T47D (cell line): Measurements from ENCODE around the gene TNS3.

ENCODE experiments used
- DNase-seq, 2 experiments: peaks; one replicate each; pipeline versions ENCODE4 v3.0.0 to v3.0.0-alpha.2; 2011 to 2012; ENCODE audit warnings: low read depth in 1 of 2, low spot score in 1 of 2
- JUND ChIP-seq: IDR thresholded peaks from 2 replicates; pipeline ENCODE4 v1.6.1; 2012; ENCODE audit warnings: low read depth
- in situ Hi-C: cut with HindIII; loops from 2 replicates; pipeline ENCODE4 v1.10.0; 2016; ENCODE audit warnings: low sequenced_read_pairs, low pct_unique_long_range_greater_than_20kb

Gene TNS3

DNA sequence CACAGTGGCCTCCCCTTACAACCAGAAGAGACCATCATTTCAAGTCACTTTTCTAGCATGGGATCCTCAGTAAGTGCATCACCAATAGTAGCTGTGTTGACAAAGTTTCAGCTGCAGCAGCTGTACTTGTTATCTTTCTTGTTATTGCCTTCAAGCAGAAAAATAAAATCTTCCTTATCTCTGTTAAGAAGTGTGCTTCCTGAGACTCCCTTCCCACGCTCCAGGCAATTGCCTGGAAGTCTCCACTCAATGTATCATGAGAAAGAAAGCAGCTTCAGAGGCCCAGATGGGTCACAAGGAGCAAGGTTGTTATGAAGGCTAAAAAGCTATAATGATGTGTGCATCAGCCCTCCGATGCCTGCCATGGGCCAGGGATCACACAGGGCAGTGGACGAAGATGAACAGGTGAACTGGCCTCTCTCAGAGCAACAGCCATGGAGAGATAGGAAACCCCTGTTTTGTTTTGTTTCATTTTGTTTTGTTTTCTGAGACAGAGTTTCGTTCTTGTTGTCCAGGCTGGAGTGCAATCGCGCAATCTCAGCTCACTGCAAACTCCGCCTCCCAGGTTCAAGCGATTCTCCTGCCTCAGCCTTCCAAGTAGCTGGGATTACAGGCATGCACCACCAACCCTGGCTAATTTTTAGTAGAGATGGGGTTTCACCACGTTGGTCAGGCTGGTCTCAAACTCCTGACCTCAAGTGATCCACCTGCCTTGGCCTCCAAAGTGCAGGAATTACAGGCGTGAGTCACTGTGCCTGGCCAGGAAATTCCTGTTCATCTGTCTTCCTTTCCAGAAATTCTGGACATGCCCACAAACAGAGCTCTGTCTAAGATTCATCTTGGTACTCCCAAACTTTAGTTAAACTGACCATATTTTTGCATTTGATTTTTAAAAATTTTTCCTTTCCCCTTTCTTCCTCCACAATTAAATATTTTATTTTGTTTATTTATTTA, 340.5 kb downstream of the TNS3 start:
- in situ Hi-C loops = no loop called here
- no peak for DNase-seq

DNA sequence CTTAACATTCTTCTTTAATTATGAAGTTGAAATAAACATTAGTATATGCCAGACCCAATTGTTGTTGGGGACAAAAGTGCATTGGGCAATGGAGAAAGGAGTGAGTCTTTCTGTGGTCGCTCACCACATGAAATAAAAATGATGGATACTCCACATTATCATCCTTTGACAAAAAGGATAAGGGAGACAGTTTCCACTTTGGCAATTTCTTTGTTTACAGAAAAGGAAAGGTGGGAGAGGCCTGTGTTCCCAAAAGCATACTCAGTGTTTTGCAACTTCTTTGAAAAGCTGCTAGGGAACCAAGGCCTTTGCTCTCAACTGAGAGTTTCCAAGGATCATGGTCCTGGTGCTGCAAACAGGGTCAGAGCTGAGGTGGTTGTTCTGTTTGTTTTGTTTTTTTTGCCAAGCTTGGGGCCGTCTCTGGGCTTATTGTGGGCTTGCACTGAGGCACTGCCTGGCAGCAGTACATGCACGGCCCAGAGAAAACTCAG, 341.9 kb downstream of the TNS3 start:
- no peak for DNase-seq
- in situ Hi-C loops = no loop called here
- TF ChIP-seq JUND = no peak

More for the DNA sequence above, 340.5 kb downstream of the TNS3 start:
- TF ChIP-seq JUND = no peak

DNA sequence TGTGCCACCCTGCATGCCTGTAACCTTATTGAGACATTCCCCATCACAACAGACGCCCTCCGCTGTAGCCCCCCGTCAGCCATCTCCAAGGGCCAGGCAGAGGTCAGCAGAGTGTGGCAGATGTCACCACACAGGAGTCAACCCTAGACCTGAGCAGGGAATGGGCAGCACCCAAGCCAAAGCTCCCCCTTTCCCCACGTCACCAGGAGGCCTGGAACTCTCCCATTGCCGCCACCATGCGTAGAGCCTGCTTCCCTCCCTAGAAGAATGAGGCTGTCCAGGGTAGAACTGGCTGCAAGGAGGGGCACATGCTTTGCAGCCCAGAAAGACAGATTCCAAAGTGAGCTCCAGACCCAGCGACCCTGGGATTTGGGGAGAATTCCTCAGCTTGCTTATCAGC, 342.9 kb downstream of the TNS3 start:
- in situ Hi-C loops = no loop called here
- no peak for TF ChIP-seq JUND
- DNase-seq = no peak

DNA sequence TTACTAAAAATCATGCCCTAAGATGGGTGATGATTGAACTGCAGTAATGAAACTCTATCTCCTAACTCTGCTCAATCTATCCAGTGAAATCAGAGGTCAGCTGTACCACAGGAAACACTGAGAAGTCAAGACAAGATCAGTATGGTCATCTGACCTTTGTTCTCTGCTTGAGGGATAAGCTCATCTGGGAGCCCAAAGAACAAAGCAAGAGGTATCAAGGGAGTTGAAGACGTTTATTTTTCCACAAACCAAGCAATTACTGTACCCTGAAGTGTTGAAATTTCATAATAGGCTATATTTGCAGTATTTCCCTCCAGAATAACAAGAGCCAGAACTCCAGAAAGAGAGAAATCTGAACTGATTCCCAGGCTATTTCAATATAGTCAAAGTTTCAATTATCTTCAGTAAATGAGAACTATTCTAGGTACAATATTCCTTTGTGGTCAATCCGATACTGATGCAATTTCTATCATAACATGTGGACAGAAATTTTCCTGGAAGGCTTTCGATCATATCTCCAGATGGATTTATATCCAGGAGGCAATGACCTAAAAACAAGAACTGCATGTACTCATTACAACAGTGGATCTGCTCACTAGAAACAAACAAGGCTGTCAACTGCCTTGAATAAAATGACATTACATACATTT, 345.3 kb downstream of the TNS3 start:
- in situ Hi-C loops = no loop called here
- DNase-seq = no peak
- TF ChIP-seq JUND = no peak

DNA sequence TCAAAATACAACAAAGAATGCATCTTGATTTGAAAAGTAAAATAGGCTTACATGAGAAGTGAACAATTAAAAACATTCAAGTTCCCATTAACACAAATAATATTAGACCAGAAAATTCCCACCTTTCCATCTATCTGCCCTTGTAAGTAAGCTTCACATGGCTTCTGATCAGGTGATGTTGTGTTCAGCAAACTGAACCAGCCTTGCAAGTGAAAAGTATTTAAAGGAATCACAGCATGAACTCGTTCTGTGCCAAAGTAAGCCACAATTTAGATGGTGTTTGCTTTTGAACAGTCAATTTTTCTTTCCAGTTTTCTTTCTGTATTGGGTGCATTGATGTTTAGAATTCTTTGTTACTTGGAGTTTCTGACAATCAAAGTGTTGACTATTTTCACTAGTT, 347.9 kb downstream of the TNS3 start:
- in situ Hi-C loops = no loop called here
- TF ChIP-seq JUND = no peak
- DNase-seq = peak; percentile 33 to 41

DNA sequence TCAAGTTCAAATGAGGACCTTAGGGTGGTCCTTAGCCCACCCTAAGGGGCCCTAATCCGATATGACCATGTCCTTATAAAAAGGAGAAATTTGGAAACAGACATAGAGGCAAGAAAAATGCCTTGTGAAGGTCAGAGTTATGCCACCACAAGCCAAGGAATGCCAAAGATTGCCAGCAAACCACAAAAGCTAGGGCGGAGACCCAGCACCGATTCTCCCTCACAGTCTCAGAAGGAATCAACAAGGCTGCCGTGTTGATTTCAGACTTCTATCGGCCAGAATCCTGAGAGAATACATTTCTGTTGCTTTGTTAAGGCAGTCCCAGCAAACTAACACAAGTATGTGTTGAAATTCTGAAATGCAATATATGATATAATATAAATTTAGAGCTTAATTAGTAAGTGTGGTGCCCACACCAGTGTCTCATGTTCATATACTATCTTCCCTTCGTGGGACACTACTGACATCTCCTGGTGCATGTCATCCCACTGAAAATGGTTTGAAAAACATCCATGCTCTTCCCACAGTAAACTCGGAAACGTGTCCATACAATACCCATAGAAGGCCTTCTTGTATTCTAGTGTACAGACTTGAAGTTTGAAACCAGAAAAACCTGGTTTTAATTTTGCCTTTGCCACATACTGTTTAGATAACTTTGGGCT, 349.0 kb downstream of the TNS3 start:
- TF ChIP-seq JUND = no peak
- DNase-seq = peak in 1 of 2 experiments; percentile 57
- in situ Hi-C loops = no loop called here

DNA sequence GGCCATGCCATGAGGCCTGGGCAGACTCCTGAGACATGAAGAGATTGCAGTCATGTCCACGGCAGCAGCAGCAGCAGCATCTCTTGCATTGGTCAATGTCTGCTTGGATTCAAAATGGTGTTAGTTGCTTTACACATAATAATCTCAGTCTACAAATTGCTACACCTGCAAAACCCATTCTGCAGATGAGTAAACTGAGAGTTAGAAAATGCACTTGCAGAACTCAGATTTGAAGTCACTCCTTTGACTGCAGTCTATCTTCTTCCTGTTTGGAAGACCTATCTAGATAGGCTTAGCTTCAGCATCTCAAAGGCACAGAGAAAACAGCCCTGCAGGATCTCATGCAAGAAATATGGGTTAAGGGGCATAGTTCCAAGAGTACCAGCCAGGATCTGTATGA, 350.3 kb downstream of the TNS3 start:
- no peak for TF ChIP-seq JUND
- in situ Hi-C loops = no loop called here
- DNase-seq = no peak

DNA sequence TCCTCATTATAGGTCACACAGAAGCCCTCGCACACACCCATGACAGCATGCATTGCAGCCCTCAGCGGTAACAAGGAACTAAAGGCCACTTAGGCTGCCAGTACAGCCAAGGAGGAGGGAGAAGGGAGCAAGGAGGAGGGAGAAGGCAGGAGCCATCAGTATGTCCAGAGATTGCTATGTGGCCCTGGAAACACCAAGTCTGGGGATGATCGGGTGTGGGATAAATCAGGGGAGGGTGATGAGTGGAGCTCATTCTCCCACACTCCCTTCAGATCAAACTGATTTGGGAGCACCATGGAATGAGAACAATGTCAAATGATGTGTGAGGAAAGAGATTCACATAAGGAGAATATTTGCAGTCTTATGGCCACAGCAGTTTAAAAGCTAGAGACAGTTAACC, 350.9 kb downstream of the TNS3 start:
- in situ Hi-C loops = no loop called here
- no peak for TF ChIP-seq JUND
- DNase-seq = no peak

DNA sequence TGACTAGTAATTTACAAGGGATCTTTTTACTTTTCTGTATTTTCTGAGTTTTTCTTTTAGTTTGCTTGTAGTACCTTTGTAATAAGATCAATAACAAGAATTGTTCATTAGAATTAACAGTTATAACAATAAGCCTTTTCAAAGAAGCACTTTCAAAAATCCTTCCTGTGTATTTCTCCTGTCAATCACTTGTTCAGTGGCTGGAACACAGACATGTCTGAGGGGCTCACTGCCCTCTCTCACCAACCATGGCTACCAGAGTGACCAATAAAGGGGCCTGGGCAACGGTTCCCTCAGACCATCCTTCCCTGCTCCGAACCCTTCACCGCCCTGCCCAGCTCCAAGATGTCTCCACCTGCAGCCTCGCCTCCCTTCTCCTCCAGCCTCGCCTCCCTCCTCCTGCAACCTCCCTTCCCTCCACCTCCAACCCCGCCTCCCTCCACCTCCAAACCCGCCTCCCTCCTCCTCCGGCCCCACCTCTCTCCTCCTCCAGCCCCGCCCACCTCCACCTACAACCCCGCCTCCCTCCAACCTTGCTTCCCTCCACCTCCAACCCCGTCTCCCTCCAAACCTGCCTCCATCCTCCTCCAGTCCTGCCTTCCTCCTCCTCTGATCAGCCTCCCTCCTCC, 353.4 kb downstream of the TNS3 start:
- peak; percentile 36 to 90 for DNase-seq
- in situ Hi-C loops = no loop called here
- no peak for TF ChIP-seq JUND

DNA sequence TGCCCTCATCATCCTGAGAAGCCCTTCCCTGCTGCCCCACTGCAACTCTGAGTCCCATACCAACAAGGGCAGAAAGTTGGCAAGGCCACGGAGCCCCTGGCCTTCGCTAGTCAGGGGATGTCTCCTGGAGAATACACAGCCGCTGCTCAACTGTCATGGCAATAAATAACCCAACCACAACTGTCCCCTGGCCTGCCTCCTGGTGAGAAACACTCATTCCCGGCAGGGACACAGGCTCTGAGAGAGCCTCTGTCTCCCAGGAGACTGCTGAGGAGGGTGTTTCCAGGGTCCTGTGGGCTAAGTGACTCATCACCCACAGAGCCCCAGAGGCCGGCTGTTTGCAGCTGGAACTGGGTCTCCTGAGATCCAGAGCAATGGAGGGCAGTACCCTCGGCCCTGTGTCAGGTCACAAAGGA, 354.1 kb downstream of the TNS3 start:
- TF ChIP-seq JUND = no peak
- in situ Hi-C loops = no loop called here
- DNase-seq = no peak

DNA sequence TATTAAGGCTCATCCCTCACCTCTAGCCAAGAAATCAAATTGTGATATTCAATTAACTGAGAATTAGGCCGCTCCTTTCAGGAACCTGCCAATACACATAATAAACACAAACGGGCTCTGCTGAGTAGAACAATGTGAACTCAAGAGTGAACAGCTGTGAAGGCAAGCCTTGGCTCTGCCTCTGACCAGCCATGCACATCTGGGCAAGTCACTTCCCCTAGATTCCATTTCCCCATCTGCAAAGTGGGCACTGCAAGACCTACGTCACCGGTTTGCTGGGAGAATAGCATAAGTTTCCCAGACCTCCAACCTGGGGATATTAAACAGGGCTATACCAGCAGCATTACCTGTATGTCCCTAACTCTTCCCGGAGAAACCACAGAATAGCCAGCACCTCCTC, 355.2 kb downstream of the TNS3 start:
- no peak for TF ChIP-seq JUND
- in situ Hi-C loops = no loop called here
- no peak for DNase-seq

DNA sequence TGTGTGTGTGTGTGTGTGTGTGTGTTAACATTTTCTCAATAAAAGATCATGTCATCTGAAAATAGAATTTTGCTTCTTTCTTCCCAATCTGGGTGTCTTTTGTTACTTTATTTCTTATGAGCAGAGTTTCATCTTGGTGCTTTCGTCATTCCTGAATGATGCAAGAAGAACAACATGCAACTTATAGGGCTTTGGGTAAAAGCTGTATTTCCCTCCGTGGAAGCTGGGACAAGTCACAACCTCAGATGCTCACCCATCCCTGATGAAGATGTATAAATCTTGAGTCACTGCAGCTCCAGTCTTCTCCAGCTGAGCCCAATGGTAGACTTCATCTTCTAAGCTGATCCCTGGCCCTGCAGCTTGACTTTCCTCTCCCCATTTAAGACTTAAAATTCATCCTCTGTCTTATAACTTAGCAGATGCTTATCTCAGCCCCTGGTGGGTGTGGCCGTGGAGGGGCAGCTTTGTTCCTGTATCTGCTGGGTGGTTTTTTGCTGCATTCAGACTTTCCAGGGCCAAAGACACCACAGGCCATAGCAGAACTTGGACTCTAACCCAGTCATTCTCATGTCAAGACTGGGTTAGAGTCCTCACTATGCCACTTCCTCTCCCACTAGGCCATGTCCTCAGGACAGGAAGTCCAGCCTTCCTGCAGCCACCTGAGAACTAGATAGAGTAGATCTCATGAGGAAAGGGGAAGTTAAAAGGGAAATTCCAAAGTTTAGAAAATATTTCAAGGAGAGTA, 356.4 kb downstream of the TNS3 start:
- in situ Hi-C loops = no loop called here
- DNase-seq = no peak
- TF ChIP-seq JUND = no peak
